Mucosa of rectum (tissue), 2 donors: Measurements from ENCODE around the gene NFIX.

Source experiments
- H3K27ac ChIP-seq, 2 donors: one replicate each; pipeline ENCODE4 v1.7.0; 2013; ENCODE audit warnings: inconsistent platforms in 2 of 2, low read depth in 2 of 2, low read length in 2 of 2
- H3K27me3 ChIP-seq, 2 donors: one replicate each; pipeline ENCODE4 v1.7.0; 2013; ENCODE audit warnings: low read length in 2 of 2; ENCODE audit not compliant: control insufficient read depth in 2 of 2, insufficient read depth in 2 of 2
- H3K36me3 ChIP-seq, 2 donors: one replicate each; pipeline ENCODE4 v1.7.0; 2013; ENCODE audit warnings: low read length in 2 of 2; ENCODE audit not compliant: control insufficient read depth in 2 of 2, insufficient read depth in 2 of 2
- H3K4me1 ChIP-seq, 2 donors: one replicate each; pipeline ENCODE4 v1.7.0; 2013; ENCODE audit warnings: low read length in 2 of 2, mild to moderate bottlenecking in 1 of 2; ENCODE audit not compliant: control insufficient read depth in 2 of 2, insufficient read depth in 2 of 2
- H3K4me3 ChIP-seq, 2 donors: one replicate each; pipeline ENCODE4 v1.7.0; 2013; ENCODE audit warnings: low read length in 2 of 2
- H3K9ac ChIP-seq, 2 donors: one replicate each; pipeline ENCODE4 v1.7.0; 2013; ENCODE audit warnings: low read length in 2 of 2, low read depth in 1 of 2, mild to moderate bottlenecking in 1 of 2
- H3K9me3 ChIP-seq, 2 donors: one replicate each; pipeline ENCODE4 v1.7.0; 2013; ENCODE audit warnings: low read length in 2 of 2; ENCODE audit not compliant: control insufficient read depth in 2 of 2
- donor health status: healthy.
- donor health status: Normal muscosa, but diverticular disease.

The NFIX gene

DNA sequence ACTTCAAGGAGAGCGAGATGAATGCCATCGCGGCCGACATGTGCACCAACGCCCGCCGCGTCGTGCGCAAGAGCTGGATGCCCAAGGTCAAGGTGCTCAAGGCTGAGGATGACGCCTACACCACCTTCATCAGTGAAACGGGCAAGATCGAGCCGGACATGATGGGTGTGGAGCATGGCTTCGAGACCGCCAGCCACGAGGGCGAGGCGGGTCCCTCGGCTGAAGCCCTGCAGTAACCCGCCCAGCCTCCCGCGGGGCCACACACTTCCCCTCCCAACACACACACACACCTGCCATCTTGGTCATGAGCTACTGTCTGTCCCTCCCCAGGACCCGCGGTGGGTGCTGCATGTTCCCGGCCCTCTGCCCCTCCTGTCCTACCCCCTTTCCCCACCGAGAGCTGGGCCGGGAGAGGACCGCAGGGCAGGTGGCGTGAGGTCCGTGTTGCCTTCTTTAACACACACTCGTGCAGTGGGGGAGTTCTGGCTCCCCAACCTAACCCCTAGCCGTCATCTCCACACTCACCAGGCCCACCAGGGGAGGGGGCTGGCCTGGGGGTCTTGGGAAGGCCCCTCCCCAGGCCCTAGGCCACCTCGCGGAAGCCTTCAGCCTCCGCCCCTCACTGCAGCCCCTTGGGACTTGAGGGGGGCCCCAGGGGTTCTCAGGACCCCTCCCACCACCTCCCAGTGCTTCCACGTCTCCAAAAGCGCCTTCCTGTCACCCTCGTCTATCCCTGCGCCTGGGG is 143.1 kb downstream of the NFIX start:
- Histone ChIP-seq H3K27ac (no peak overlapping the region), H3K4me1 (no peaks in the 10 kb centered on the region), H3K9ac (no peak overlapping the region), H3K27me3 (no peaks in the 10 kb centered on the region), H3K36me3 (peaks cover 31 to 41% of the 10 kb centered on the region in 2 donors), H3K9me3 (no peaks in the 10 kb centered on the region), H3K4me3 (no peak overlapping the region)

GRCh38 chr19:13138916-13139198 is 143.6 kb downstream of the NFIX start:
- peaks cover 33 to 39% of the 10 kb centered on the region in 2 donors for H3K36me3 ChIP-seq
- no peak overlapping the region for H3K9ac ChIP-seq
- H3K4me3 ChIP-seq: no peak overlapping the region
- no peaks in the 10 kb centered on the region for H3K27me3 ChIP-seq
- H3K27ac ChIP-seq: no peak overlapping the region
- H3K9me3 ChIP-seq: no peaks in the 10 kb centered on the region
- H3K4me1 ChIP-seq: no peaks in the 10 kb centered on the region

- Histone ChIP-seq H3K27ac (no peak overlapping the region), H3K4me1 (no peaks in the 10 kb centered on the region), H3K4me3 (no peak overlapping the region), H3K36me3 (peaks cover 42 to 44% of the 10 kb centered on the region in 2 donors), H3K9me3 (no peaks in the 10 kb centered on the region), H3K9ac (no peak overlapping the region), H3K27me3 (no peaks in the 10 kb centered on the region)
Measured at GRCh38 chr19:13139633-13140311, 144.5 kb downstream of the NFIX start.

- H3K27me3 ChIP-seq: no peaks in the 10 kb centered on the region
- no peak overlapping the region for H3K9ac ChIP-seq
- H3K4me3 ChIP-seq: no peak overlapping the region
- H3K9me3 ChIP-seq: no peaks in the 10 kb centered on the region
- H3K27ac ChIP-seq: no peak overlapping the region
- H3K36me3 ChIP-seq: peaks cover 14 to 15% of the 10 kb centered on the region in 2 donors
- H3K4me1 ChIP-seq: peaks cover 9% of the 10 kb centered on the region in 2 donors
Measured at GRCh38 chr19:13146763-13147563, 151.7 kb downstream of the NFIX start.
